SK-N-SH treated with all-trans-retinoic acid at 6 μM for 48 hours (cell line): ENCODE data around the gene DNMT3A.
A peak's percentile ranks its signal among the peaks of the same experiment; 100 is the strongest.

Experiments
- ATAC-seq: fragments of 200-7000 bp; cut with Tn5 transposase; 3 replicates; pipeline ENCODE4 v1.9.1; 2020; ENCODE audit warnings: mild to moderate bottlenecking, moderate library complexity
- ARNTL ChIP-seq: fragments of 450-650 bp; formaldehyde crosslinking; IDR thresholded peaks from 2 replicates; pipeline ENCODE4 v1.5.0; 2020; ENCODE audit warnings: low read depth, mild to moderate bottlenecking, moderate library complexity, borderline replicate concordance
- BACH2 ChIP-seq: fragments of 250-450 bp; sonication (Bioruptor Pico); IDR thresholded peaks from 2 replicates; pipeline ENCODE4 v1.9.0; 2021; ENCODE audit warnings: mild to moderate bottlenecking, borderline replicate concordance
- CSDC2 ChIP-seq: fragments of 250-450 bp; sonication (Bioruptor Pico); IDR thresholded peaks from 2 replicates; pipeline ENCODE4 v1.5.0; 2020; ENCODE audit warnings: mild to moderate bottlenecking, moderate library complexity
- ESRRG ChIP-seq: fragments of 250-450 bp; sonication (Bioruptor Pico); IDR thresholded peaks from 2 replicates; pipeline ENCODE4 v1.6.1; 2021; ENCODE audit warnings: mild to moderate bottlenecking
- GLIS3 ChIP-seq: fragments of 250-450 bp; sonication (Bioruptor Pico); IDR thresholded peaks from 2 replicates; pipeline ENCODE4 v1.5.0; 2020; ENCODE audit warnings: mild to moderate bottlenecking, moderate library complexity
- ISL1 ChIP-seq: fragments of 250-450 bp; sonication (Bioruptor Pico); IDR thresholded peaks from 2 replicates; pipeline ENCODE4 v2.1.2; 2022; ENCODE audit warnings: mild to moderate bottlenecking, moderate library complexity
- OSR1 ChIP-seq: fragments of 250-450 bp; sonication (Bioruptor Pico); IDR thresholded peaks from 2 replicates; pipeline ENCODE4 v1.8.0; 2022; ENCODE audit warnings: moderate library complexity, mild to moderate bottlenecking, inconsistent platforms
- PPARA ChIP-seq: fragments of 250-450 bp; sonication (Bioruptor Pico); IDR thresholded peaks from 2 replicates; pipeline ENCODE4 v1.5.0; 2020; ENCODE audit warnings: mild to moderate bottlenecking, borderline replicate concordance
- RARB ChIP-seq: fragments of 250-450 bp; sonication (Bioruptor Pico); IDR thresholded peaks from 2 replicates; pipeline ENCODE4 v1.8.0; 2021; ENCODE audit warnings: mild to moderate bottlenecking, moderate library complexity
- SNAI2 ChIP-seq: fragments of 250-450 bp; sonication (Bioruptor Pico); IDR thresholded peaks from 2 replicates; pipeline ENCODE4 v1.5.0; 2020; ENCODE audit warnings: mild to moderate bottlenecking, moderate library complexity
- TCF4 ChIP-seq: fragments of 250-450 bp; sonication (Bioruptor Pico); IDR thresholded peaks from 2 replicates; pipeline ENCODE4 v1.8.0; 2021; ENCODE audit warnings: mild to moderate bottlenecking, moderate library complexity, borderline replicate concordance
- TOX ChIP-seq: fragments of 250-450 bp; sonication (Bioruptor Pico); IDR thresholded peaks from 2 replicates; pipeline ENCODE4 v1.8.0; 2021; ENCODE audit warnings: mild to moderate bottlenecking, moderate library complexity, borderline replicate concordance
- ZC3H10 ChIP-seq: fragments of 250-450 bp; sonication (Bioruptor Pico); IDR thresholded peaks from 2 replicates; pipeline ENCODE4 v1.5.1; 2021; ENCODE audit warnings: mild to moderate bottlenecking, moderate library complexity
- ZFP3 ChIP-seq: fragments of 250-450 bp; sonication (Bioruptor Pico); IDR thresholded peaks from 2 replicates; pipeline ENCODE4 v1.5.0; 2020; ENCODE audit warnings: mild to moderate bottlenecking, moderate library complexity
- ZFP30 ChIP-seq: fragments of 450-650 bp; formaldehyde crosslinking; IDR thresholded peaks from 2 replicates; pipeline ENCODE4 v1.5.0; 2022; ENCODE audit warnings: mild to moderate bottlenecking, moderate library complexity
- ZNF565 ChIP-seq: fragments of 450-650 bp; formaldehyde crosslinking; conservative IDR thresholded peaks from 2 replicates; pipeline ENCODE4 v1.5.0; 2020; ENCODE audit warnings: low read depth, mild to moderate bottlenecking, moderate library complexity
- ZNF70 ChIP-seq: fragments of 450-650 bp; formaldehyde crosslinking; IDR thresholded peaks from 2 replicates; pipeline ENCODE4 v1.5.0; 2020; ENCODE audit warnings: mild to moderate bottlenecking, moderate library complexity
- ZNF8 ChIP-seq: fragments of 450-650 bp; formaldehyde crosslinking; IDR thresholded peaks from 2 replicates; pipeline ENCODE4 v1.5.0; 2020; ENCODE audit warnings: mild to moderate bottlenecking, moderate library complexity
- TF ChIP-seq, protein P1 (sequence below): fragments of 250-450 bp; sonication (Bioruptor Pico); IDR thresholded peaks from 2 replicates; pipeline ENCODE4 v1.5.1; 2020; ENCODE audit warnings: low read depth, mild to moderate bottlenecking, moderate library complexity
- TF ChIP-seq, protein P2 (sequence below): fragments of 250-450 bp; sonication (Bioruptor Pico); IDR thresholded peaks from 2 replicates; pipeline ENCODE4 v1.8.0; 2021; ENCODE audit warnings: low read depth, mild to moderate bottlenecking, moderate library complexity, borderline replicate concordance
- TF ChIP-seq, protein P3 (sequence below): fragments of 250-450 bp; sonication (Bioruptor Pico); IDR thresholded peaks from 2 replicates; pipeline ENCODE4 v1.5.0; 2020; ENCODE audit warnings: mild to moderate bottlenecking, moderate library complexity

Gene DNMT3A

DNA sequence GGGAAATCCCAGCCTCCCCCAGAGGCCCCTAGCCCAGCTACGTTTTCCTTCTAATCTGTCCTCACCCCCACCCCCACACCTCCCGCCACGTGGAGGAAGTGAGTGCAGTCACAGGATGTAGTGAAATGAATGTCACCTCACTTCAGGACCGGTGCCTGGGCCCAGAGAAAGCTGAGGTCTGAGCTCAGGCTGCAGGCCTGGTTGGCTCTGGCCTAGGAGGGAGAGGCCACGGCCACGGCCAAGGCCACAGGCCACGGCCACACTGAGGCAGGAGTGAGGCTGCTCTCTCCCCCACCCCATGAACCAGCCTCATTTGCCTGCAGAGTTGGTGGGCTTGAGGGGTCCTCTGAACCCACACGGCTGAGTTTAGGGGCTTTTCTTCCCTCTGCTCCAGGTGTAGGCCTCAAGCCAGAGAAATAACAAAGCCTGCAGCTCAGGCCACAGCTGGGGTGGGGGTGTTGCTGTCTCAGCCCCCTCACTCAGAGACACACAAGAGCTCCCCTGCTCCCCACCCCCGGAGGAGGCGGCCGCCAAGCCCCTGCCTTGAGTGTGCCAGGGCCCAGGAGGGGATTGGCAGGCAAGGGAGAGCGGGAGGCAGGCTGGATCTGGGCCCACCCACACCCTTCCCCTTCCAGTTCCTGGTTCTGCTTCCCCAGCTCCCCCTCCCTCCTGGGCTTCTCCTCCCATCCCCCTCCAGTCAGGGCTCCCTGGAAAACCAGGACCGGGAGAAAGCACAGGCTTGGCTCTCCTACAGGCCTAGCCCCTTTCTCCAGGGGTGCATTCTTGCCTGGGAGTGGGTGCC is 27.0 kb downstream of the DNMT3A start:
- TF ChIP-seq GLIS3 (CRISPR knock-in tag) = no peak
- TF ChIP-seq ZFP3 (CRISPR knock-in tag) = no peak
- TF ChIP-seq ZC3H10 = no peak
- TF ChIP-seq ZNF8 (CRISPR knock-in tag) = no peak
- TF ChIP-seq, protein P1, sequence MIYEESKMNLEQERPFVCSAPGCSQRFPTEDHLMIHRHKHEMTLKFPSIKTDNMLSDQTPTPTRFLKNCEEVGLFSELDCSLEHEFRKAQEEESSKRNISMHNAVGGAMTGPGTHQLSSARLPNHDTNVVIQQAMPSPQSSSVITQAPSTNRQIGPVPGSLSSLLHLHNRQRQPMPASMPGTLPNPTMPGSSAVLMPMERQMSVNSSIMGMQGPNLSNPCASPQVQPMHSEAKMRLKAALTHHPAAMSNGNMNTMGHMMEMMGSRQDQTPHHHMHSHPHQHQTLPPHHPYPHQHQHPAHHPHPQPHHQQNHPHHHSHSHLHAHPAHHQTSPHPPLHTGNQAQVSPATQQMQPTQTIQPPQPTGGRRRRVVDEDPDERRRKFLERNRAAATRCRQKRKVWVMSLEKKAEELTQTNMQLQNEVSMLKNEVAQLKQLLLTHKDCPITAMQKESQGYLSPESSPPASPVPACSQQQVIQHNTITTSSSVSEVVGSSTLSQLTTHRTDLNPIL (CRISPR knock-in tag) = no peak
- no peak for TF ChIP-seq ESRRG
- ATAC-seq = peak; percentile 24

DNA sequence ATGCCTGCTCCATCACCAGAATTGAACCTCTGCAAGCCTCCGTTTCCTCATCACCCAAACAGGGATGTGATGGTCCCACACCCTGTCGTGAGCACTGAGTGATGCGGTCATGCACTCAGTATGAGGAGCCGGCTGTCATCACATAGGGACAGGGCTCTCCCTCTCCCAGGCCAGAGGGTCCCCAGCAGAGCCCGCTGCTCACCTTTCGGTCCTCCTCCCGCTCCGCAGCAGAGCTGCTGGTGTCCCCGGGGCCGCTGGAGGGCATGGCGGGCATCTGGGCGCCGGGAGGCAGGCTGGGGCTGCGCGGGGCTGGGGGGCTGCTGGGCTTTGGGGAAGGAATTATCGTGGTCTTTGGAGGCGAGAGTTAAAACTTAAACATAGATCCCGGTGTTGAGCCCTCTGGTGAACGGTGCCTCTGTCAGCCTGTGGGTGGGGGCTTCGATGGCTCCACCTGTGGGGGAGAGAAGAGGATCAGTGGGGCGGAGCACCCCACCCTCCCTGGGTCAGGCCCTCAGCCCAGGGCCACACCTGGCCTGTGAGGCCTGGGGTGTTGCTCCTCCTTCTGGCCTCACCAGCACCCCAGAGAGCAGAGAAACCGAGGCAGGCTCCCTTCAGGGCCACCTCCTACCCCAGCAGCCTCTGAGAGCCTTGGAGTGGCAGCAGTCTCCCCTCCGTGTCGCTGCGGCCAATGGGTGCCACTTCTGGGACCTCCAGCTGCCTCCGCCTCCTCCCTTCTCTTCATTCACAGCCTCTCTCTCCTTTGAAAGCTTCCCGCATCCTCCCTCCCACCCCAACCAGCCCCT is 27.8 kb downstream of the DNMT3A start:
- ATAC-seq = no peak
- TF ChIP-seq ARNTL (CRISPR knock-in tag) (no peak), ZNF70 (CRISPR knock-in tag) (no peak), TOX (CRISPR knock-in tag) (no peak)
- TF ChIP-seq, protein P2, sequence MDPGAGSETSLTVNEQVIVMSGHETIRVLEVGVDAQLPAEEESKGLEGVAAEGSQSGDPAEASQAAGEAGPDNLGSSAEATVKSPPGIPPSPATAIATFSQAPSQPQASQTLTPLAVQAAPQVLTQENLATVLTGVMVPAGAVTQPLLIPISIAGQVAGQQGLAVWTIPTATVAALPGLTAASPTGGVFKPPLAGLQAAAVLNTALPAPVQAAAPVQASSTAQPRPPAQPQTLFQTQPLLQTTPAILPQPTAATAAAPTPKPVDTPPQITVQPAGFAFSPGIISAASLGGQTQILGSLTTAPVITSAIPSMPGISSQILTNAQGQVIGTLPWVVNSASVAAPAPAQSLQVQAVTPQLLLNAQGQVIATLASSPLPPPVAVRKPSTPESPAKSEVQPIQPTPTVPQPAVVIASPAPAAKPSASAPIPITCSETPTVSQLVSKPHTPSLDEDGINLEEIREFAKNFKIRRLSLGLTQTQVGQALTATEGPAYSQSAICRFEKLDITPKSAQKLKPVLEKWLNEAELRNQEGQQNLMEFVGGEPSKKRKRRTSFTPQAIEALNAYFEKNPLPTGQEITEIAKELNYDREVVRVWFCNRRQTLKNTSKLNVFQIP (CRISPR knock-in tag) = no peak

DNA sequence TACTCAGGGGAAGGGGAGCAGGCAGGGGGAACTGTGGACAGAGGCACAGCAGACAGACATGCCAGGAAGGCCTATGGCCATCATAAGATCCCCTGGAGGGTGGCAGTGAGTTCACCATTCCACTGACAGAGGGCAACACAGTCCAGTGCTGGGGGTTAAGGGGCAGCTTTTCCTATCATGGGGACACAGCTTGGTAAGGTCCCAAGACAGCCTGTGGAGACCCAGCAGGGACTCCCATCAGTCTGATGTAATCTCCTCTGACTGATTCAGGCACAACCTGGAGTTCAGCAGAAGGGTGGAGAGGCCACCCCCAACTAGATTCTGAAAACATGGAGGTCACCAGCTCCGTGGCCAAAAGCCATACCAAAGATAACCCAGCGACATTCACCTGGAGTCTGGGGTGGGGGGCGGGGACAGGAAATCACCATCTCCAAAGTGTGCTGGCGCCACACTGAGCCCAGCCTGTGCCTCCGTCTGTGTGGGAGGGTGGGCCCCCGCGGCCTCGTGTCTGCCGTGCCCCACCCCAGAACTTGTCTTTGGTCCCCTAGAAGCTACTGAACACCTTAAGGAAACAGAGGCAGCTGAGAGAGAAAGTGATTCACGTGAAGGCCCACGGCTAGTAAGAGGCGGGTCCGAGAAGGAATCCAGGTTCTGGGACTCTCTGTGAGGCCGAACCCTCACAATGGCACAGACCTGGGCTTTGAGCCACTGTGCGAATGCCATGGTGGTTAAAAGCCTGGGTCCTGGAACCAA is 28.6 kb downstream of the DNMT3A start:
- ATAC-seq = no peak
- TF ChIP-seq ISL1 (no peak), ZFP30 (CRISPR knock-in tag) (no peak), ZC3H10 (no peak), ARNTL (CRISPR knock-in tag) (no peak), GLIS3 (CRISPR knock-in tag) (no peak), RARB (CRISPR knock-in tag) (no peak), TCF4 (no peak), ZFP3 (CRISPR knock-in tag) (no peak), BACH2 (CRISPR knock-in tag) (no peak), SNAI2 (no peak), ZNF8 (CRISPR knock-in tag) (no peak), TOX (CRISPR knock-in tag) (no peak), OSR1 (no peak), PPARA (CRISPR knock-in tag) (no peak), ZNF565 (CRISPR knock-in tag) (no peak), CSDC2 (CRISPR knock-in tag) (no peak)
- TF ChIP-seq, protein P2 (CRISPR knock-in tag) = no peak
- TF ChIP-seq, protein P1 (CRISPR knock-in tag) = no peak
- TF ChIP-seq, protein P3, sequence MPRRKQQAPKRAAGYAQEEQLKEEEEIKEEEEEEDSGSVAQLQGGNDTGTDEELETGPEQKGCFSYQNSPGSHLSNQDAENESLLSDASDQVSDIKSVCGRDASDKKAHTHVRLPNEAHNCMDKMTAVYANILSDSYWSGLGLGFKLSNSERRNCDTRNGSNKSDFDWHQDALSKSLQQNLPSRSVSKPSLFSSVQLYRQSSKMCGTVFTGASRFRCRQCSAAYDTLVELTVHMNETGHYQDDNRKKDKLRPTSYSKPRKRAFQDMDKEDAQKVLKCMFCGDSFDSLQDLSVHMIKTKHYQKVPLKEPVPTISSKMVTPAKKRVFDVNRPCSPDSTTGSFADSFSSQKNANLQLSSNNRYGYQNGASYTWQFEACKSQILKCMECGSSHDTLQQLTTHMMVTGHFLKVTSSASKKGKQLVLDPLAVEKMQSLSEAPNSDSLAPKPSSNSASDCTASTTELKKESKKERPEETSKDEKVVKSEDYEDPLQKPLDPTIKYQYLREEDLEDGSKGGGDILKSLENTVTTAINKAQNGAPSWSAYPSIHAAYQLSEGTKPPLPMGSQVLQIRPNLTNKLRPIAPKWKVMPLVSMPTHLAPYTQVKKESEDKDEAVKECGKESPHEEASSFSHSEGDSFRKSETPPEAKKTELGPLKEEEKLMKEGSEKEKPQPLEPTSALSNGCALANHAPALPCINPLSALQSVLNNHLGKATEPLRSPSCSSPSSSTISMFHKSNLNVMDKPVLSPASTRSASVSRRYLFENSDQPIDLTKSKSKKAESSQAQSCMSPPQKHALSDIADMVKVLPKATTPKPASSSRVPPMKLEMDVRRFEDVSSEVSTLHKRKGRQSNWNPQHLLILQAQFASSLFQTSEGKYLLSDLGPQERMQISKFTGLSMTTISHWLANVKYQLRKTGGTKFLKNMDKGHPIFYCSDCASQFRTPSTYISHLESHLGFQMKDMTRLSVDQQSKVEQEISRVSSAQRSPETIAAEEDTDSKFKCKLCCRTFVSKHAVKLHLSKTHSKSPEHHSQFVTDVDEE = no peak
